HG03135 (cell line): Measurements from ENCODE around the gene RNF26.

ENCODE experiments used
- ATAC-seq: cut with Tn5 transposase; IDR thresholded peaks from one replicate; pipeline ENCODE4 v1.9.1; 2021; ENCODE audit warnings: mild to moderate bottlenecking, moderate library complexity; ENCODE audit not compliant: unreplicated experiment

Gene RNF26

GRCh38 chr11:119335091-119335654 is 846 bp downstream of the RNF26 start:
- no peak for ATAC-seq

- ATAC-seq: no peak
These were observed 1.6 kb downstream of the RNF26 start for GRCh38 chr11:119335655-119336543.

- ATAC-seq: no peak
These were observed 2.6 kb downstream of the RNF26 start for GRCh38 chr11:119336744-119337469.

GRCh38 chr11:119337581-119338317 is 3.4 kb downstream of the RNF26 start:
- ATAC-seq: no peak

- no peak for ATAC-seq
These were observed 4.1 kb downstream of the RNF26 start for GRCh38 chr11:119338318-119338890.

GRCh38 chr11:119338965-119339588 is 4.8 kb downstream of the RNF26 start:
- ATAC-seq: no peak

- ATAC-seq: no peak
These were observed 5.4 kb downstream of the RNF26 start for GRCh38 chr11:119339589-119340334.

- no peak for ATAC-seq
These were observed 6.3 kb downstream of the RNF26 start, which contains the start of gene C1QTNF5 for GRCh38 chr11:119340335-119341221. Gene C1QTNF5 (minus strand): TSS chr11:119340883. CDS start chr11:119340397, 486 bp downstream.

GRCh38 chr11:119341222-119342022 is 7.1 kb downstream of the RNF26 start:
- ATAC-seq: no peak

- ATAC-seq: no peak
These were observed 7.6 kb downstream of the RNF26 start for GRCh38 chr11:119342023-119342300.

- ATAC-seq: no peak
These were observed 8.2 kb downstream of the RNF26 start for GRCh38 chr11:119342362-119343130.

- no peak for ATAC-seq
These were observed 9.4 kb downstream of the RNF26 start for GRCh38 chr11:119343726-119344125.

- no peak for ATAC-seq
These were observed 10.1 kb downstream of the RNF26 start for GRCh38 chr11:119344291-119345010.

- ATAC-seq: no peak
These were observed 11.4 kb downstream of the RNF26 start for GRCh38 chr11:119345685-119346084.

GRCh38 chr11:119346605-119347004 is 12.3 kb downstream of the RNF26 start, which contains the start of gene MFRP:
Gene MFRP (minus strand): TSS chr11:119346705. CDS start chr11:119346513, 192 bp downstream.
- ATAC-seq: no peak

GRCh38 chr11:119347242-119347641 is 12.9 kb downstream of the RNF26 start:
- ATAC-seq: no peak
